WTC11 (cell line): Measurements from ENCODE around the gene VWA7. TPM values are rescaled to one million over a fixed set of nuclear protein-coding genes. Genes with fewer than 3 reads are reported as not detected.
A peak's percentile ranks its signal among the peaks of the same experiment; 100 is the strongest.

Source experiments
- ATAC-seq: fragments of 200-7000 bp; cut with Tn5 transposase; 2 replicates; pipeline ENCODE4 v1.10.0; 2021; ENCODE audit warnings: mild to moderate bottlenecking, moderate library complexity
- CTCF ChIA-PET: fragments of 300-600 bp; sonication (Branson Sonifier 250); formaldehyde crosslinking; loops from one replicate; lab custom pipeline; 2021; ENCODE audit warnings: antibody characterized with exemption; lab: Charles Lee
- POLR2A ChIA-PET: fragments of 350-600 bp; sonication (Branson Sonifier 250); formaldehyde crosslinking; loops from one replicate; lab custom pipeline; 2021; ENCODE audit warnings: antibody characterized with exemption; lab: Charles Lee
- DNase-seq: peaks from one replicate; pipeline ENCODE4 v3.0.0; 2021; ENCODE audit warnings: low spot score
- H3K27ac Mint-ChIP-seq: 2 replicates; pipeline ENCODE4 v1.8.0; 2021; ENCODE audit warnings: mixed read lengths
- H3K27me3 Mint-ChIP-seq: 2 replicates; pipeline ENCODE4 v1.8.0; 2021; ENCODE audit warnings: low read depth, mild to moderate bottlenecking, moderate library complexity, mixed read lengths
- H3K36me3 Mint-ChIP-seq: 2 replicates; pipeline ENCODE4 v1.8.0; 2021; ENCODE audit warnings: mixed read lengths
- H3K4me1 Mint-ChIP-seq: 2 replicates; pipeline ENCODE4 v1.8.0; 2022; ENCODE audit warnings: mixed read lengths
- H3K4me3 Mint-ChIP-seq: 2 replicates; pipeline ENCODE4 v1.8.0; 2021; ENCODE audit warnings: mild to moderate bottlenecking, moderate library complexity, mixed read lengths
- H3K9me3 Mint-ChIP-seq: 2 replicates; pipeline ENCODE4 v1.8.0; 2021; ENCODE audit warnings: mixed read lengths
- AR ChIP-seq: fragments of 250-450 bp; sonication (Bioruptor Pico); IDR thresholded peaks from 2 replicates; pipeline ENCODE4 v1.9.0; 2021; ENCODE audit warnings: mild to moderate bottlenecking
- ATF2 ChIP-seq: sonication (generic); formaldehyde crosslinking; IDR thresholded peaks from 2 replicates; pipeline ENCODE4 v1.8.1; 2022; ENCODE audit warnings: low read depth, missing genetic modification reagents, borderline replicate concordance
- ATF3 ChIP-seq: sonication (generic); formaldehyde crosslinking; conservative IDR thresholded peaks from 2 replicates; pipeline ENCODE4 v1.8.1; 2022; ENCODE audit warnings: mild to moderate bottlenecking, missing genetic modification reagents
- ATF6 ChIP-seq: sonication (generic); formaldehyde crosslinking; IDR thresholded peaks from 2 replicates; pipeline ENCODE4 v1.8.1; 2023; ENCODE audit warnings: mild to moderate bottlenecking, missing genetic modification reagents
- CREB1 ChIP-seq: sonication (generic); formaldehyde crosslinking; IDR thresholded peaks from 2 replicates; pipeline ENCODE4 v1.8.0; 2023; ENCODE audit warnings: mild to moderate bottlenecking, missing genetic modification reagents
- E2F5 ChIP-seq: sonication (generic); formaldehyde crosslinking; IDR thresholded peaks from 2 replicates; pipeline ENCODE4 v1.8.1; 2022; ENCODE audit warnings: mild to moderate bottlenecking, moderate library complexity, missing genetic modification reagents
- ETV6 ChIP-seq: sonication (generic); formaldehyde crosslinking; IDR thresholded peaks from 2 replicates; pipeline ENCODE4 v1.8.1; 2022; ENCODE audit warnings: mild to moderate bottlenecking, missing genetic modification reagents
- FOXJ3 ChIP-seq: sonication (generic); formaldehyde crosslinking; IDR thresholded peaks from 2 replicates; pipeline ENCODE4 v1.9.0; 2021; ENCODE audit warnings: missing genetic modification reagents, mild to moderate bottlenecking, borderline replicate concordance
- GABPB1 ChIP-seq: sonication (generic); formaldehyde crosslinking; IDR thresholded peaks from 2 replicates; pipeline ENCODE4 v1.8.1; 2023; ENCODE audit warnings: mild to moderate bottlenecking, missing genetic modification reagents
- IRF1 ChIP-seq: sonication (generic); formaldehyde crosslinking; IDR thresholded peaks from 2 replicates; pipeline ENCODE4 v1.8.0; 2023; ENCODE audit warnings: missing genetic modification reagents
- IRF2 ChIP-seq: sonication (generic); formaldehyde crosslinking; IDR thresholded peaks from 2 replicates; pipeline ENCODE4 v1.8.0; 2022; ENCODE audit warnings: low read depth, missing genetic modification reagents, borderline replicate concordance
- MLX ChIP-seq: sonication (generic); formaldehyde crosslinking; IDR thresholded peaks from 2 replicates; pipeline ENCODE4 v1.8.1; 2023; ENCODE audit warnings: mild to moderate bottlenecking, missing genetic modification reagents, moderate library complexity
- MXD4 ChIP-seq: fragments of 250-450 bp; sonication (Bioruptor Pico); IDR thresholded peaks from 2 replicates; pipeline ENCODE4 v1.8.0; 2021; ENCODE audit warnings: mild to moderate bottlenecking, moderate library complexity, borderline replicate concordance
- NFE2L1 ChIP-seq: sonication (generic); formaldehyde crosslinking; IDR thresholded peaks from 2 replicates; pipeline ENCODE4 v1.8.1; 2023; ENCODE audit warnings: missing genetic modification reagents
- NR1H2 ChIP-seq: sonication (generic); formaldehyde crosslinking; IDR thresholded peaks from 2 replicates; pipeline ENCODE4 v1.9.0; 2021; ENCODE audit warnings: mild to moderate bottlenecking, moderate library complexity, missing genetic modification reagents
- SMAD3 ChIP-seq: sonication (generic); formaldehyde crosslinking; IDR thresholded peaks from 2 replicates; pipeline ENCODE4 v1.8.0; 2022; ENCODE audit warnings: missing genetic modification reagents, mild to moderate bottlenecking, borderline replicate concordance
- TEAD4 ChIP-seq: sonication (generic); formaldehyde crosslinking; IDR thresholded peaks from 2 replicates; pipeline ENCODE4 v1.8.0; 2022; ENCODE audit warnings: mild to moderate bottlenecking, missing genetic modification reagents
- ZNF121 ChIP-seq: sonication (generic); formaldehyde crosslinking; IDR thresholded peaks from 2 replicates; pipeline ENCODE4 v1.8.0; 2023; ENCODE audit warnings: missing genetic modification reagents
- ZNF232 ChIP-seq: sonication (generic); formaldehyde crosslinking; IDR thresholded peaks from 2 replicates; pipeline ENCODE4 v1.8.0; 2022; ENCODE audit warnings: mild to moderate bottlenecking, missing genetic modification reagents
- ZNF416 ChIP-seq: fragments of 250-450 bp; sonication (Bioruptor Pico); IDR thresholded peaks from 2 replicates; pipeline ENCODE4 v1.9.0; 2021; ENCODE audit warnings: mild to moderate bottlenecking, inconsistent platforms
- total RNA-seq: library from RNA; stranded (reverse); gene quantifications from 3 replicates; pipeline ENCODE4 v1.2.3, GENCODE V29; 2021

Gene VWA7
- total RNA-seq, 1 experiment from 2014 or later = 1.8 TPM

- H3K4me1 Mint-ChIP-seq = peaks cover 41% of the 10 kb centered on the region
- POLR2A ChIA-PET = interaction anchor here (0.7 to 2.5 kb wide), 3 partner anchors 20 to 93 kb away, joined by 3 to 7 read pairs (median 3); partner anchors contain the start of gene HSPA1B
These were observed 42.8 kb downstream of the VWA7 start for GRCh38 chr6:31734247-31734820.

GRCh38 chr6:31733734-31734133 lies 43.4 kb downstream of the VWA7 start:
- ChIA-PET POLR2A (no interaction called here), CTCF (interaction anchor here (1.5 kb wide), 2 partner anchors 36 to 189 kb away, joined by 3 to 5 read pairs; no protein-coding TSS in a partner anchor)
- no peaks in the 10 kb centered on the region for H3K9me3 Mint-ChIP-seq
- H3K27me3 Mint-ChIP-seq = no peaks in the 10 kb centered on the region
- peaks cover 40% of the 10 kb centered on the region for H3K4me1 Mint-ChIP-seq
- H3K27ac Mint-ChIP-seq = no peak overlapping the region
- DNase-seq = no peak
- H3K4me3 Mint-ChIP-seq = peak overlapping the region; percentile 93; the same call in 1 of the 2 replicates
- ATAC-seq = no peak
- peaks cover 27% of the 10 kb centered on the region for H3K36me3 Mint-ChIP-seq
- no peak for TF ChIP-seq IRF2 (CRISPR knock-in tag)
- TF ChIP-seq ZNF416 (CRISPR knock-in tag) = no peak
- no peak for TF ChIP-seq ETV6 (CRISPR knock-in tag)
- TF ChIP-seq MLX (CRISPR knock-in tag) = no peak
- TF ChIP-seq FOXJ3 = no peak
- no peak for TF ChIP-seq AR (CRISPR knock-in tag)

More at GRCh38 chr6:31734247-31734820, 42.8 kb downstream of the VWA7 start:
- CTCF ChIA-PET = interaction anchor here (0.6 to 7.1 kb wide), 7 partner anchors 35 to 189 kb away, joined by 3 to 62 read pairs (median 5); partner anchors contain the start of gene LY6G5C
- no peaks in the 10 kb centered on the region for H3K27me3 Mint-ChIP-seq
- peaks cover 27% of the 10 kb centered on the region for H3K36me3 Mint-ChIP-seq
- no peak for DNase-seq
- H3K9me3 Mint-ChIP-seq = no peaks in the 10 kb centered on the region
- peak overlapping the region; percentile 93 for H3K4me3 Mint-ChIP-seq
- no peak for ATAC-seq
- TF ChIP-seq GABPB1 (CRISPR knock-in tag) (0 out of 2 replicates have a peak, but pooled peaks have one; percentile 6), ATF3 (no peak), ATF2 (no peak), ATF6 (no peak), IRF1 (CRISPR knock-in tag) (no peak), ZNF232 (CRISPR knock-in tag) (0 out of 2 replicates have a peak, but pooled peaks have one; percentile 42)
- H3K27ac Mint-ChIP-seq = peak overlapping the region; percentile 70; the same call in 1 of the 2 replicates

- ChIA-PET POLR2A (interaction anchor here (1.0 kb wide), 1 partner anchor 34 kb away, joined by 3 read pairs; no protein-coding TSS in a partner anchor), CTCF (no interaction called here)
- peaks cover 27% of the 10 kb centered on the region for H3K4me1 Mint-ChIP-seq
- no peak for DNase-seq
- no peaks in the 10 kb centered on the region for H3K9me3 Mint-ChIP-seq
- no peak overlapping the region for H3K4me3 Mint-ChIP-seq
- H3K36me3 Mint-ChIP-seq = peaks cover 29% of the 10 kb centered on the region
- ATAC-seq = no peak
- H3K27ac Mint-ChIP-seq = peak overlapping the region; percentile 23; the same call in 1 of the 2 replicates
- H3K27me3 Mint-ChIP-seq = no peaks in the 10 kb centered on the region
- no peak for TF ChIP-seq MXD4
- no peak for TF ChIP-seq CREB1
- no peak for TF ChIP-seq SMAD3 (CRISPR knock-in tag)
- TF ChIP-seq E2F5 = no peak
- TF ChIP-seq NR1H2 (CRISPR knock-in tag) = no peak
- TF ChIP-seq TEAD4 (CRISPR knock-in tag) = no peak
- no peak for TF ChIP-seq NFE2L1 (CRISPR knock-in tag)
- TF ChIP-seq ATF3 = no peak
- no peak for TF ChIP-seq ZNF121 (CRISPR knock-in tag)
- no peak for TF ChIP-seq IRF1 (CRISPR knock-in tag)
- no peak for TF ChIP-seq ZNF416 (CRISPR knock-in tag)
These were observed 45.1 kb downstream of the VWA7 start for GRCh38 chr6:31732029-31732428.
